ENCODE measurements around the gene SLC17A5.
"Not testable (repeated sequence)": the region's sequence is repeated elsewhere in the genome, so short reads cannot be mapped to it uniquely, and the experiment has no call there.

The SLC17A5 gene

DNA sequence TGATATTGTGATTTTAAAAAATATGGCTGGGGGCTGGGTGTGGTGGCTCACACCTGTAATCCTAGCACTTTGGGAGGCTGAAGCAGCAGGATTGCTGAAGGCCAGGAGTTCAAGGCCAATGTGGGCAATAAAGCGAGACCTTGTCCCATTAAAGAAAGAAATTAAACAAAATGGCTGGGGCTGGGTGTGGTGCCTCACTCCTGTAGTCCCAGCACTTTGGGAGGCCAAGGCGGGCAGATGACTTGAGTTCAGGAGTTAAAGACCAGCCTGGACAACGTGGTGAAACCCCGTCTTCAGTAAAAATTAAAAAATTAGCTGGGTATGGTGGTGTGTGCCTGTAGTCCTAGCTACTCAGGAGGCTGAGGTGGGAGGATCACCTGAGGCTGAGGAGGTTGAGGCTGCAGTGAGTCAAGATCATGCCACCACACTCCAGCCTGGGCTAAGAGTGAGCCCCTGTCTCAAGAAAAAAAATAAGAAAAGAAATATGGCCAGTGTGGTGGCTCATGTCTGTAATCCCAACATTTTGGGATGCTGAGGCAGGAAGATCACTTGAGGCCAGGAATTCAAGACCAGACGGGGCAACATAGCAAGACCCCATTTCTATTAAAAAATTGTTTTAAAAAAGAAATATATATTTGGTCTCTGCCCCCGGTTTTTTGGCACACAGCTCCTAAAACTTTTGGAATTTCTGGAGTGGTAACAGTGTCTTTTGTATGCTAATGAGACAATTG, 39.8 kb downstream of the SLC17A5 start:
- DNase-seq (ENCODE audit: low read depth) = no peak

DNA sequence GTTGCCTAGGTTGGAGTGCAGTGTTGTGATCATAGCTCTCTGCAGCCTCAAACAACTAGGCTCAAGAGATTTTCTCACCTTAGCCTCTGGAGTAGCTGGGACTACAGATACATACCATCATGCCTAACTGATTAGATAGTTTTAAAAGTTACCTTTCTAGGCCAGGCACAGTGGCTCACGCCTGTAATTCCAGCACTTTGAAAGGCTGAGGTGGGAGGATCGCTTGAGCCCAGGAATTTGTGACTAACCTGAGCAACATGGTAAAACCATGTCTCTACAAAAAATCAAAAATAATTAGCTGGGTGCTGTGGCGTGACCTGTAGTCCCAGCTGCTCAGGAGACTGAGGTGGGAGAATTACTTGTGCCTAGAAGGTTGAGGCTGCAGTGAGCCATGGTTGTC, 41.2 kb downstream of the SLC17A5 start:
- DNase-seq (ENCODE audit: low read depth) = no peak

DNA sequence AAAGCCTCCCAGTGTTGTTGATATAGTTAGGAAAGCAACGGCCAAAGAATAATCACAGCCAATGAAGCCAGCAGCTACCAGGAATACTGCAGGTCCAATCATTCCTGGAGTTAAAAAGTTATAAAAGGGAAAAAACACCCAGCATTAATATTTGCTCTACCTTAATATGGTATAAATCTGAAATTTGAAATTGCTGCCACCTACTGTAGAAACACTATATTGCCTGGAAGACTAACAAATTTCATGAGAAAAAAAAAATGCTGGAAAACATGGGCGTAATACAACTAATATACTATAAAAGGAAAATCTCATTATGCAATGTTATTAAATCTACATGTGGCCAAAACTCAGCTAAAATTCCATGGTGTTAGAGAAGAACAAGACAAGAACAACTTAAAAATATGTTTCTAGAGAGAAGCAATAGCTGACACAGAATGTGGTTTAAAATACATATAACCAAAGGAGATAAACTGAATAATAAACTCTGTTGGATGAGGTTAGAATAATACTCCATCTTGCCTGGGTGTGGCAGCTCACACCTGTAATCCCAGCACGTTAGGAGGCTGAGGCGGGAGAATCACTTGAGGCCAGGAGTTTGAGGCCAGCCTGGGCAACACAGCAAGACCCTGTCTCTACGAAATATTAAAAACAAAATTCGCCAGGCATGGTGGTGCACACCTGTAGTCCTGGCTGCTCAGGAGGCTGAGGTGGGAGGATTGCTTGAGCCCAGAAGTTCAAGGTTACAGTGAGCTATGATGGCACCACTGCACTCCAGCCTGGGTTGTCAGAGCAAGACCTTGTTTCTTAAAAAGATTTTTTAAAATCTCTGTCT, 43.1 kb downstream of the SLC17A5 start:
- peak; percentile 83 for DNase-seq (ENCODE audit: low read depth)

DNA sequence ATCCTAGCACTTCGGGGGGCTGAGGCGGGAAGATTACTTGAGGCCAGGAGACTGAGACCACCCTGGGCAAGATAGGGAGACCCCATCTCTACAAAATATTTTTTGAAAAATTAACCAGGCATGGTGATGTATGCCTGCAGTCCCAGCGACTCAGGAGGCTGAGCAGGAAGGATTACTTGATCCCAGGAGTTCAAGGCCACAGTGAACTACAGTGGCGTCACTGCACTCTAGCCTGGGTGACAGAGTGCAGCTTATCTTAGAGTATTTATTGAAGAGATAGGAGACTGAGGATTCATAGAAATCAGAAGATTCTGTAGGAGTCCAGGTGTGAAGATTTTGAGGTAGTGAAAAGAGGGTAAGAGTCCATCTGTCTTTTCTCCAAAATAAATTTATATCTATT, 45.0 kb downstream of the SLC17A5 start:
- DNase-seq (ENCODE audit: low read depth) = no peak

DNA sequence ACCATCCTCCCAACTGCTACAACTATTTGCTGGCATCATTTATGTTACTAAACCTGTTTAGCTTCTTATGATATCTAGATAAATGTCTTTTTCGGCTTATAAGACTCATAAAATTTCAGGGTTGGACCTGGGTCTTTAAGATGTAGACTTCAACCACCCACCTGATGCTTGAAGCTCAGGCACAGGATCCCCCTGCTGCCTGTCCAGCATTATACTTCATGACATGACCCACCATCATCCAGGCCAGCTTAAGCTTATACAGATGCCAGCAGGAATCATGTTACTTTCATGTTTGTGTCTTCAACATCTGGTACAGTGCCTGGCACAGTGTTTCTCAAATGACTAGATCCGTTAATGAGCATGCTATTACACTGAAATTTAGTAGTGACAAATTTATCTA, 47.4 kb downstream of the SLC17A5 start:
- DNase-seq (ENCODE audit: low read depth) = no peak

DNA sequence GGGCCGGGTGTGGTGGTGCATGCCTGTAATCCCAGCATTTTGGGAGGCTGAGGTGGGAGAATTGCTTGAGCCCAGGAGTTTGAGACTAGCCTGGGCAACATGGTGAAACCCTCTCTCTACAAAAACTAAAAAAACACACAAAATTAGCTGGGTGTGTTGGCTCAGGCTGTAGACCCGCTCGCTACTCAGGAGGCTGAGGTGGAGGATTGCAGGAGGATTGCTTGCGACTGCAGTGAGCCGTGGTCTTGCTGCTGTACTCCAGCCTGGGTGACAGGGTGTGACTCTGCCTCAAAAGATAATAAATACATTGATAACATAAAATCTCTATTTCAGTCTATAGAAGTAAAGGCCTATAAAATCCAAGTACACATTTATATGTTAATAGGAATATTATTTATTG, 49.3 kb downstream of the SLC17A5 start:
- no peak for DNase-seq (ENCODE audit: low read depth)

DNA sequence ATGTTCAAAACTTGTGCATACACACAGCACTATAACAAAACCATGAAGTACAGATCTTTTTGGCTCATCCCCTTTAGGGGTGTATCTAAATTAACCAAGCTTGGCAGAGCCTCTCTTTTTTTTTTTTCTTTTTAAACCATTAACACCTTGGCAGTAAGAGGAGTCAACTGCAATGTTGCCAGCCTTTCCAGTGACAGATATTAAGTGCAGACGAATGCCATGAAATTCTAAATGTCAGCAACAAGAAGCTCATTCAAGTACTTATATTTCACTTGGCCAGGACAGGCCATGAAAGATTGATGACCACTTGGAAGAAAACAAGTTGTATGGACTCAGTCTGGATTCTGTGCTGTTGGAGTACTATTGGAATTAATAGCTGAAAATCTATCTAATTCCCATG, 49.8 kb downstream of the SLC17A5 start:
- no peak for DNase-seq (ENCODE audit: low read depth)

DNA sequence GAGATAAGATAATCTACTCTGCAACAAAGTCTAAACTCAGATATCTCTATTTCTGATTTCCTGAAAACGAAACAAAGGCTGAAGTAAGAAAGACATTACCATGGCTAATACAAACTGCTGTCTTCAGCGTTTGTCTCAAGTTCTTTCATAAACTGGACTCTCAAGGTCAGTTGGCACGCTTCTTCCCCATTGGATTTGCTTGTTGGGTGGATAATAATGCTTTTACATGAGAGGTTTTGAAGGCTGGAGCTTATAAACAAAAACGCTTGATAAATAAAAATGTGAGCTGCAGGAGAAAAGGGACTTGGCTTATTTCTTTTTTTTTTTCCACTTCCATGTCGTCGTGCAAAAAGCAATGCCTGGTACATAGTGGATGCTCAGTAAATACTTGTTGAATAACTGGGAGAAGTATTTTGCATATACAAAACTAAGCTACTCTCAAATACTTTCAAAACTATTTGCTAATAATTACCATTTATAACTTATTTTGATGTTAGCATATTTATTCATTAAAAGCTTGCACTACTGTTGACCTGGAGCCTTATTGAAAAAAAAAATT, 67.3 kb downstream of the SLC17A5 start:
- peak; percentile 19 for DNase-seq (ENCODE audit: low read depth)

DNA sequence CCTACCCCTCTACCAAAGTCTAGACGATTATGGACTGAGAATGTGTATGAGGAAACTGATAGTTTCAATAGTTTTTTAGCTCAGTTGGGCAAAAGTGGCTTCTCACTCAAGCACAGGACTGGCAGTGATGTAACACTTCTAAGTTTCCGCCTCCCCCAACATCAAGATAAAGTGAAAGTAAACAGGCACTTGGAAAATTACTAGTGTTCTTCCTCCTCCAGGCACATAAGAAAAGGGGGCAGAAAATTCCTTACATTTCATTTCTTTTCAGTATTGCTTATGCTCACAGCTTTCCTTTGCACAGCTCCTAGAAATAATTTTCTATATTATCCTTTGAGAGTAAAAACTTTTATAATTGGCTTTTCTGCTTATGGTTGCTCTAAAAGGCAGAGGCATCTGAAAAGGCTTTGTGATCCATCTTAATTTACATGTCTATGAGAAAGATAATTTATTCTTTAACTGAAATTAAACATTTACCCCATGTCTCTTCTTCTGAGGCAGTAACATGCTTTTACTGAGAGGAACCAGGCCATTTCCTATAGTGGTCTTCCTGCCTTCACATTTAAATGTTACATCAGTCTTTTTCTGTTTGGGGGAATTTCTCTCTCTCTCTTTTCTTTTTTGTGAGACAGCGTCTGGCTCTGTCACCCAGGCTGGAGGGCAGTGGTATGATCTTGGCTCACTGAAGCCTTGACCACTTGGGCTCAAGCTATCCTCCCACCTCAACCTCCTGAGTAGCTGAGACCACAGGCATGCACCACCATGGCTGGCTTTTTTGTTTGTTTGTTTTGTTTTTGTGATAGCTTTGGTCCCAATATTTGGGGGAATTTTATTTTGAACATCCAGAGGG, 68.0 kb downstream of the SLC17A5 start:
- DNase-seq (ENCODE audit: low read depth) = peak; percentile 87

DNA sequence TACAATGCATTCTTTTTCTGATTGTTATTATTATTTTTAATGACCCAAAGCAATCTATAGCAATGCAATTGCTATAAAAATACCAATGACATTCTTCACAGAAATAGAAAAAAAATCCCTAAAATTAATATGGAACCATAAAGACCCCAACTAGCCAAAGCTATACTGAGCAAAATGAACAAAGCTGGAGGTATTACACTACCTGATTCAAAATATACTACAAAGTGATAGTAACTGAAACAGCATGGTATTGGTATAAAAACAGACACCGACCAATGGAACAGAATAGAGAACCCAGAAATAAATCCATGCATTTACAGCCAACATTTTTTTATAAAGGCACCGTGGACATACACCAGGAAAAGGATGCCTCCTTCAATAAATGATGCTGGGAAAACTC, 72.5 kb downstream of the SLC17A5 start:
- DNase-seq (ENCODE audit: low read depth) = no peak

DNA sequence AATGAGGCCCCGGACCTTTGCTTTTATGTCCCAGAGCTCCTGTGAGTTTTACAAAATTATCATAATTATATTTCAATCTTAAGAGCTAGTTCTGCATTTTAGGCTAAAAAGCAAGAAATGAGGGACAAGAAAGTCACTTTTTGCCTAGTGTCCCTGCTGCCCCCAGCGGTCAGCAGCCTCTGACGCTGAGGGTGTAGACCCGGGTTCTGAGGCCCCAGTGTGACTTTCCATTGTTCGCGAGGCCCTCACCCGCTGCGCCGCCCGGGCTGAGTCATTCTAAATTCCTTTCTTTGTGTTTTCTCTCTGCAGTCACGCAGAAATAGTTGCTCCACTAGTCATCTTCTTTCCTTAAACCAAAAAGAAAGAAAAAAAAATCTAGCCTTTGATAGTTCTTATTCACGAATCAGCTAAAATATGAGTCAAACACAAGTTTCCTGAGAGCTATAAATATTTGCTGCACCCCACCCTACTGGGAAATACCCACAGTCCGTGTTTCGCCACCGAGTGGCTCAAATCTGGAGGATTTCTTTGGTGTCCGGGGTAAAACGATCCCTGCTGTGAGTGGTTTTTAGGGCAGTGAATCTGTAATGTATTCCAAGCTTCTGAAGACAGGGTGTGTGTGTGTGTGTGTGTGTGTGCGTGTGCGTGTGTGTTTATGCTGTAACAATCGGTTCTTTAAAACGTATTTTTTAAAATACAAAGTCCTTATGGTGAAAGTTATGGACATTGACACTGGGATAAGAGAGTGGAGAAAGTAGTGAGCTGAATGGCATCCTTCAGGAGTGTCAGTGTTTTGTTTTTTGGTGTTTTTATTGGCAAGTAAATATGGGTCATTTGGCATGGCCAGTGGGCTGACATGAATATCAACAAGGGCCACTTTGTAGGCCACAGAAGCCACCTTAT, 73.3 kb downstream of the SLC17A5 start:
- DNase-seq (ENCODE audit: low read depth) = peak; percentile 100

DNA sequence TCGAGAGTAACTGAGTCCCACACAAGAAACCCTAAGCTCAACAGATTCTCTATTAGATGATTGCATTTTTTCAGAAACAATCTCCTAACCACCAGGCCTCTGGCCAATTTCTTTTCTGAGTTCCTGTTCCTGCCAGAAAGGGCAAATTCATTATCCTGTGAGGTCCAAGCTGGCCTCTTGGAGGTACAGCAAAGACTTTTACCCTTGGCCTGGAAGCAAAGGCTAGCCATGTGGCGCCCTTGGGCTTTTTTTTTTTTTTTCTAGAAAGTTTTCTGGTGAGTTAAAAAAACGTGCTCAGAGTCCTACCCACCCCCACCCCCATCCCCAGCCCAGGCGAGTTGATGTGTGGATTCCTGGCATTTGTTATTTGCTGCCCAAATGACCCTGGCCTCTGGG, 73.9 kb downstream of the SLC17A5 start:
- peak; percentile 92 for DNase-seq (ENCODE audit: low read depth)

DNA sequence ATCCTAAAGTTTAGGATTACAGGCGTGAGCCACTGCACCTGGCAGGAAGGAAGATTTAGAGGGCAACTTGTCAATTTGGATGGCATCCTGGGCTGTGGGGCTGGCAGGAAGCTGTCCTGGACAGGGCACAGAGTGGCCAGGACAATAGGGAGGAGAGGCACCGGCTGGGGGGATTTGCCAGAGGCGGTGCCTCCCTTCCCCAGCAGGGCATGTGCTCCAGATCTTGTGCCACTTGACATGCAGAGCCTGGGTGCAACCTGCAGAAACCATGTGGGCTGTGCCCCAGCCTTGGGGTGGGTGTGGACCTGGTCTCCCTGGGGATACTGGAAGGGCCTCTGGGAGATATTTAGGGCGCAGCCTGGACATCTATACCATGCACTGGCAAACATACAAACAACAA, 74.4 kb downstream of the SLC17A5 start:
- DNase-seq (ENCODE audit: low read depth) = no peak

DNA sequence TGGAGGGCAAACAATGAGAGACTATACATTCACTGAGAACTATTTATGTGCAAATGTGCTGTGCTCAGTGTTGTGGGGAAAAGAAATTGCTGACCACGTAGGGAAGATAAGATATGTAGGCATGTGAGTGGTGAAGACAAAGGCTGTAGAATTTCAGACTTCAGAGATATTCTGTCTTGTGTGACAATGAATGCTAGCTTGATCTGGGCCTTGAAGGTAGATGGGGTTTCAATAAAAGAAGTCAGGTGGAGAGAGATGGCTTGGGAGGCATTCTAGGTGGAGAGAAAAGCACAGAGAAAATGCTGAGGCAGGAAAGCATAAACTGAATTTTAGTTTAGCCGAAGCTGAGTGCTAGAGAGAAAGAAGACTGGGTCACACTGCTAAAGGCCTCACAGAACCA, 76.1 kb downstream of the SLC17A5 start:
- no peak for DNase-seq (ENCODE audit: low read depth)

DNA sequence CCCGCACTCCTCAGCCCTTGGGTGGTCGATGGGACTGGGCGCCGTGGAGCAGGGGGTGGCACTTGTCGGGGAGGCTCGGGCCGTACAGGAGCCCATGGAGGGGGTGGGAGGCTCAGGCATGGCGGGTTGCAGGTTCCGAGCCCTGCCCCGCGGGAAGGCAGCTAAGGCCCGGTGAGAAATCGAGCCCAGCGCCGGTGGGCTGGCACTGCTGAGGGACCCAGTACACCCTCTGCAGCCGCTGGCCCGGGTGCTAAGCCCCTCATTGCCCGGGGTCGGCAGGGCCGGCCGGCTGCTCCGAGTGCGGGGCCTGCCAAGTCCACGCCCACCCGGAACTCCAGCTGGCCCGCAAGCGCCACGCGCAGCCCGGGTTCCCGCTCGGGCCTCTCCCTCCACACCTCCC, 81.3 kb downstream of the SLC17A5 start:
- DNase-seq (ENCODE audit: low read depth) = not testable (repeated sequence)

DNA sequence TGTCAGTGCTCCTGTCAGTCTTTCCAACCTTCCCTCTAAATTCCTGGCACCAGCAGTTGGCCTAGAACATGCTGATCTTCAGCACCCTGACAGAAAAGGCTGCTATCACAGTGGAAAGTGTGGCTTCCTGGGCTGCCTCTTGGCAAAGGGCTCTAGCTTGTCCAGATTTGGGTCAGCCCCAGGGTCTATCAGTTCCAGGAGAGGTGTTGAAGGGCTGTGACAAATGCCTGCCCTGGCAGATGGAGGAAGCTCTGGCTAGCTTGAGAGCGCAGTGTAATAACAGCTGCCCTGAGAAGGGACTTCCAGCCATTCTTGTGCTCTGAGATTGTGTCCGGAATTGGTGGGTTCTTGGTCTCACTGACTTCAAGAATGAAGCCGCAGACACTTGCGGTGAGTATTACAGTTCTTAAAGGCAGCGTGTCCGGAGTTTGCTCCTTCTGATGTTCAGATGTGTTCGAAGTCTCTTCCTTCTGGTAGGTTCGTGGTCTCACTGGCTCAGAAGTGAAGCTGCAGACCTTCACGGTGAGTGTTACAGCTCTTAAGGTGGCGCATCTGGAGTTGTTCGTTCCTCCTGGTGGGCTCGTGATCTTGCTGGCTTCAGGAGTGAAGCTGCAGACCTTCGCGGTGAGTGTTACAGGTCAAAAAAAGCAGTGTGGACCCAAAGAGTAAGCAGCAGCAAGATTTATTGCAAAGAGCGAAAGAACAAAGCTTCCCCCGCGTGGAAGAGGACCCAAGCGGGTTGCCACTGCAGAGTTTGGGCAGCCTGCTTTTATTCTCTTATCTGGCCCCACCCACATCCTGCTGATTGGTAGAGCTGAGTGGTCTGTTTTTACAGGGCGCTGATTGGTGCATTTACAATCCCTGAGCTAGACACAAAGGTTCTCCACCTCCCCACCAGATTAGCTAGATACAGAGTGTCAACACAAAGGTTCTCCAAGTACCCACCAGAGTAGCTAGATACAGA, 82.3 kb downstream of the SLC17A5 start:
- DNase-seq (ENCODE audit: low read depth) = not testable (repeated sequence)

DNA sequence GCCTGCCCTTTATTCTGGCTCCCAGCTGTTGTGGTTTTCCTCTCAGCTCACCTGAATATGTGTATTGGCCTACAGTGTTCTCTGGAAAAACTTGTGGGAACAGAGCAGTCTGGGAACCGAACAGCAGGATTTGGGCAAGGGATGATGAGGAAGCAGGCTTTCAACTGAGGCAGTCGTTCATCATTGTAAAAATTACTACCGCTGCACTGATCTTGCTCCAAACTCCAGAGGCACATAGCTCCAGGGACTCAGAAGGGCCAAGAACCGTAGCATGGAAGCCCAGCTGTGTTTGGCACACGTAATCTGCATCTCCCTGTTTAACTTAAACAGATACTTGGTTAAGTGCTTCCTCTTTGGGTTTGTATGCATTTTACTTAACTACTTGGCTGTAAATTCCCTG, 84.7 kb downstream of the SLC17A5 start:
- no peak for DNase-seq (ENCODE audit: low read depth)

DNA sequence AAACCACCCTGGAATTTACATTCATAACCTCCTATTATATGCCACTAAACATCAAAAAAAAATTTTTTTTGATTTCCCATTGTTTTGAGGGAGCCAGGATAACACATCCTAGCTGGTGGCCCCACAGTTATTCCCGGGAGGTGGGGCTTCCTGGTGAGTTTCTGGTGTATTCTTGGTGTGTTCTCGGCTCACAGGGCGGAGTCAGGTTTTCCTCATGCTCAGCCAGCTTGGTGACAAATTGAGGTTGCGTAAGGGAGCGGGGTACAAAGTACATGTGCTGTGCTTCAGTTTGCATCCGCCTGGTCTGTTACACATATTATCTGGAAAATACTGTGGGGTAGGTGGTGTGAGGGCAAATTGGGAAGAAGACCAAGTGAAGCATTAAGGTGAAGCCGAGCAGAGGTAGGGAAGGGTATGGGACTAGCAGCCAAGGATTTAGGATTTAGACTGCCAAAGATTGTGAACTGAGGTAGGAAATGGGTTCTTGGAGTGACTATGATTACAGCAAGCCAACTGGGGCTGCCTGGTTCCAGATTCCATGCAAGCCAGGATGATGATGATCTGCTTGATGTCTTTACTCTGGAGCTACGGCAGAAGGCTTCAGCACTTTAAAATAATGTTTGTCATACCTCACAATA, 86.7 kb downstream of the SLC17A5 start:
- peak; percentile 75 for DNase-seq (ENCODE audit: low read depth)

DNA sequence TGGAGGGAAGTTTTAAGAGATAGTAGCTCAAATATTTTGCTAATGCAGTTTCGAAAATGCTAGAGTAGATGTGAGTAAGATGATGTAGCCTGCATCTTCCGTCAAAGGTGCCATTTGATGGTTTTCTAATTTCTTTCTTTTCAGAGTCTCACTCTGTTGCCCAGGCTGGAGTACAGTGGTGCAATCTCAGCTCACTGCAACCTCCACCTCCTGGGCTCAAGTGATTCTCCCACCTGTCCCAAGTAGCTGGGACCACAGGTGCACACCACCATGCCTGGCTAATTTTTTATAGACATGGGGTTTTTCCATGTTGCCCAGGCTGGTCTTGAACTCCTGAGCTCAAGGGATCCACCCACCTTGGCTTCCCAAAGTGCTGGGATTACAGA, 87.3 kb downstream of the SLC17A5 start:
- not testable (repeated sequence) for DNase-seq (ENCODE audit: low read depth)
